ENCODE data around the gene IL17A.
A peak's percentile ranks its signal among the peaks of the same experiment; 100 is the strongest.

The IL17A gene
- total RNA-seq: 0 reads per million in 4 donors

- DNase-seq: no peak
Measured at GRCh38 chr6:52186075-52186474, at the start of gene IL17A. Gene IL17A, plus strand, starts transcription at chr6:52186375. Its CDS starts 57 bp downstream, at chr6:52186432.

DNA sequence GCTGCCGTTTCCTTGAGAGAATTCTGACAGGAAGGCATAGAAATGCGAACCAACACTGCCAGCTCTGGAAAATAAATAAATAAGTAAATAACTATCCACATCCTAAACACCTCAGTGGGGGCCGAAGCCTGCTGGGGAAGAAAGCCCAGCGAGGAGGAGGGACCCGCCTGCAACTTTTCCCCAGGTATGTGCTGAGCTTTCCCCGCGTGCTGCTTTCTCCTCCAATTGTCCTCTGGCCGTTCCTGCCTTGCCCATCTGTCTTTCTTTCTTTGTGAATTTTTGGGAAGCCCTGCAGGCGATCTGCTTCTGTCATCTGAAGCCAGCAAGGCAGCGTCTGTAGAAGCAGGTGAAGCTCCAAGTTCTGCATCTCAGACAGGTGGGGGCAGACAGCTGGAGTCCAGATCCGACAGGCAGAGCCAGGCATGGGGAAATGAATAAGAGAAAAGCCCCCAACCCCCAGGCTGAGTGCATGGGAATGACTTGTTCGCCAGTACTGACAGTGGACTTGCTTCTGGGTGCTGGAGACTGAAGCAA, 49.2 kb upstream of the IL17A start:
- no peak for DNase-seq

GRCh38 chr6:52138284-52138683, 47.9 kb upstream of the IL17A start:
- DNase-seq: no peak

- DNase-seq: no peak
Measured at GRCh38 chr6:52139985-52140680, 46.0 kb upstream of the IL17A start.

- no peak for DNase-seq
Measured at GRCh38 chr6:52141596-52141995, 44.6 kb upstream of the IL17A start.

DNA sequence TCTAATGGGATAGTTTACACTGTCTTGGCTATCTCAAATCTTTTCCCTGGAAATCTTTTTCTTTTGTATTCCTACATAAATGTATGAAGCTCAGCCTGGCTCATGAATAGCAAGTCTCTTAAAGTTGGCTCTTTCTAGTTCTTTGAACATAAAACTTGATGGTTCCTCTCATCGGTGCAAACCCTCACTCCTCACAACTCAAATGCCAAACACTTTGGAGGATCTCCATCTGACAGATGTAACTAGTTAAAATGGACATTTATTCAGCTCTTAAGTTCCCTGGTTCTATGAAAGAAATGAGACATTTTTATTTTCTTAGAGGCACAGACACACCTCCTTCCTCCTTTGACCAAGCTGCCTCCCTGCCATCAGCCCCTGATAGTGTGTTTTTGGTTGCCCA, 43.6 kb upstream of the IL17A start:
- no peak for DNase-seq

- no peak for DNase-seq
Measured at GRCh38 chr6:52143551-52143950, 42.6 kb upstream of the IL17A start.

- peak in 1 of 5 donors; percentile 29 for DNase-seq
Measured at GRCh38 chr6:52144196-52145076, 41.7 kb upstream of the IL17A start.

DNA sequence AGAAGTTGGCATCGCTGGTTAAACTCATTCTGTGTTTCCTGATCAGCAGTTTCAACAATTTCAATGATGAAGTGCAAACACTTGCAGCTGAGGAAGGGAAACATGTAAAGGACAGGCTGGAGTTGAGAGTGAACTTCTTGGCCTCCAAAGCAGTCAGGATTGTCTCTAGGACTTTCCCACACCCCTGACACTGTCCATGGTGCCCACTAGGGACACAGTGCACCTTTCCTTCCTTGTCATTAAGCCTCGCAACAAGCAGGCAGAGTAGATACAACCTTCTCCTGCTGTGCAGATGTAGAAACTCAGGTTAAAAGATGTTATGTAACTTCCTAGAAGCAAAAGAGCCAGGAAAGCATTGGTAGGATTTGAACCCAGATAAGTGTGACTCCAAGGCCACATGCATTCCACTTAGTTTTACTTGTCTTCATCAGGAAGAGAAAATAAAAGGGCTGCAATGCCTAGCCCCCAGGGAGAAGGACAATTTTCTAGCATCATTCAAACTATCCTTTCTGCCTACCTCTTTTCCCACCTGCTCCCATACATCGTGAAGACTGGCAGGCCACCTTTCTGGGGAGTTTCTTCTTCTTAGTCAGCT, 39.2 kb upstream of the IL17A start:
- DNase-seq: no peak

GRCh38 chr6:52149076-52149475, 37.1 kb upstream of the IL17A start:
- DNase-seq: no peak

DNA sequence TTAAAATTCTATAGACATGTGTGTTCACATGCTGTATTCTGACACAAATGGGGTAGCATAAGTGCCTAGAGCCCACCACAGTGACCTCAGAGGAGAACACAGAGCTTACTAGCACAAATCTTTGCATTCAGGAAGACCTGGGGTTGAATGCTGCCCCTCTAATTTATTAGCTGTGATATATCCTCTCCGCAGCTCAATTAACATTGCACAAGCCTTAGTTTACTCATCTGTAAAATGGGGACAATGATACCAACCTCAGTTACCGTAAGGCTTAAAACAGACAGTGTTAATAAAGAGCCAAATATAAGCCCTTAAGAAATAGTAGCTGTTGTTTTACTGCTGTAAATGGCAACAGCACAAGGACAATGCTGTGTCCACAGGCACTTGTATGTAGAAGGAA, 36.2 kb upstream of the IL17A start:
- no peak for DNase-seq

GRCh38 chr6:52152070-52152423, 34.1 kb upstream of the IL17A start:
- no peak for DNase-seq

GRCh38 chr6:52152711-52153160, 33.4 kb upstream of the IL17A start:
- DNase-seq: no peak

DNA sequence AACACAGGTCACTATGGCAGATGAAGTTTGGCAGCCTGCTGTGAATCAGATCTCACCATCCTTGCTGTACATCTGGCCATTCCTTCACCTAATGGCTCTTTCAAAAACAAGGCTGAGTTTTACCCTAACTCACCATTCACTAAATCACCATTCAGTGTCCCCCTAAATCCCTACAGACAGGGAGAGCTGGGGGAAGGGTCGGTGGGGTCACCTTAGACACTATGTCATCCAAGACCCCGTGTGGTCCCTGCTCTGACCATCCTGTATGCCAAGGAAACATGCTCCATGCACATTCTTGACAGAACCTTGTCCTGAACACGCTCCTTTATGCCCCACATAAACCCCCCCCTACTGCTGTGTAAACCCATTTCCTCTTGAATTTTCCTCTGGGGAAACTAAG, 31.8 kb upstream of the IL17A start:
- DNase-seq: no peak

DNA sequence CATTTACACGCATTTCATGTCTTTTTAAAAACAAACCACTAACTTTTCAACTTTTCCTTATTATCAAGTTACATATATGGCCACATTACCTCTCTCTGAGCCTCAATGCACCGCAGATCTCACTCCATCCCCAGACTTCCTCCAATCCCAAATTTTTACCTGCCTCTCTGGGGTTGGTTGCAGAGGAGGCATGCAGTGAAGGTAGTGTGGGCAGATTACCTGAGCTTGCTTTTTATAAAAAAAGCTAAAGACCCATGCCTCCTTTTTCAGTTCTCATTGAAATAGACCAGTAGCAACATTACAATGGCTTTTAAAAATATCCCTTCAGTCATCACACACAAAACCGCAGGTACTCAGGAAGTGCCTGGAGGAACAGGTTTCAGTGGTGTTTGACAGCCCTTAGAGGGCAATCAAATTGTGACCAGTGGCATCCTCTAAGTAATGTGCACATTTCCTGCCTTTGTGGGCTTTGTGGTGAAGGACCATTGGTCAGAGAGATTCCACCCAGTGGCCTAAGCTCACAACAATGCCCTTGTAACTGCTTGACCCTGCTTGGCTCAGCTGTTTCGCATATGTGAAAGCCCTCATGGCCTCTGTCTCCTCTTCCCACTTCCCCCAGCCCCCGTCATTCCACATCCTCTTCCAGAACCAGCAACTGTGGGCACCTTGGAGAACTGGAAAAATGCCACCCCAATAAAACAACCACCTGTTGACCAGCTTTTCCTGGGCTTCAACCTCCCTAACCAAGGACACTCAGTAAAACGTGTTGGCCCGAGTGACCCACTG, 30.2 kb upstream of the IL17A start:
- DNase-seq: peak in 1 of 5 donors; percentile 49

DNA sequence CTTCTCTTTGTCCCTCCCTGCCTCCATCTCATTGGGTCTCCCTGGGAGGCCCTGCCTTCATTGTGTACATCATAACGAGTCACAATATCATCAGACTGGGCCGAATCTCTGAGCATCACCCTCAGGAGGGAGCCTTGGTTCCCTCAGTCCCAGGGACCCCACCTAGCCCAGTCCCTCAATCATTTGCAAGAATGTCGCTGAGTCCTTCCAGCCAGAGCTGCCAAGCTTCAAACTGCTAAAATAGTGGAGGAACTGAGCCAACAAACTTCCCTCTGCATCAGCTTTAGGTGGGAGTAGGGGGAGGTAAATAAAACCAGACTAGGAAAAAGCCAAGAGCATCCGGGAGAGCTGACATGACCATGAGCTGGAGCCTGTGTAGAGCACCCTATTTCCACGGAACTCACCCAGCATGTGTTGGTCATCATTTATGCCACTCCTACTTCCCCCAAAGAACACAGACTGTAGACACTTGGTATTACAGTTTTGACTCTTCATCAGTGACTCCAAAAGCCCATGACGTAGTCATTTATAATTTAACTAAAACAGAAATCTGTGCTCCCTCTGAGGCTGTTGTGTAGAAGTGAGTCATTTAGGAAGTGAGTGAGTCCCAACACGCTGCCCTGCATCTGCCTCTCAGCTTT, 28.8 kb upstream of the IL17A start:
- DNase-seq: peak in 1 of 5 donors; percentile 80

DNA sequence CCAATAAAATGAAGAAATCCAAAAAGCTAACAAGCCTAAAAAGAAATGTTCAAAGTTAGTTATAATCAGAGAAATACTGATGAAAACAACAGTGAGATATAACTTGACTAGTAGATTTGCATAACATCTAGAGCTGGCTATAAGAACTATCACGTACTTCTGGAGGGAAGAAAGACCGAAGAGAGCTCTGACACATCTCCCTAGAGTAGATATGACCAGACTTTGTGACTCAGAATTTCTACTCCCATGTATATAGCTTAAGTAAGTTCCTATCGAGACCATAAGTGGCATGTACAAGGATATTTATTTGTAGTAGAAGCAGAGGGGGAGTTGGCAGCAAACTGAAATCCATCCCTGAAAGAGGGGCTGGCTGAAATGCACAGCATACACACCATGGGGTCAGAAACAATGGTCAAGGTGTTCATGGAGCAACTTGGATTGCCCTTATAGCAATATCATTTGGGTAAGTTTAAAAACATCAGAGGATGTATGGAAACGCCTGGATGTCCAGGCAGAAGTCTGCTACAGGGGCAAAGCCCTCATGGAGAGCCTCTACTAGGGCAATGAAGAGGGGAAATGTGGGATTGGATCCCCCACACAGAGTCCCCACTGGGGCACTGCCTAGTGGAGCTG, 25.6 kb upstream of the IL17A start:
- no peak for DNase-seq

GRCh38 chr6:52161689-52162438, 24.3 kb upstream of the IL17A start:
- peak in 1 of 5 donors; percentile 56 for DNase-seq

DNA sequence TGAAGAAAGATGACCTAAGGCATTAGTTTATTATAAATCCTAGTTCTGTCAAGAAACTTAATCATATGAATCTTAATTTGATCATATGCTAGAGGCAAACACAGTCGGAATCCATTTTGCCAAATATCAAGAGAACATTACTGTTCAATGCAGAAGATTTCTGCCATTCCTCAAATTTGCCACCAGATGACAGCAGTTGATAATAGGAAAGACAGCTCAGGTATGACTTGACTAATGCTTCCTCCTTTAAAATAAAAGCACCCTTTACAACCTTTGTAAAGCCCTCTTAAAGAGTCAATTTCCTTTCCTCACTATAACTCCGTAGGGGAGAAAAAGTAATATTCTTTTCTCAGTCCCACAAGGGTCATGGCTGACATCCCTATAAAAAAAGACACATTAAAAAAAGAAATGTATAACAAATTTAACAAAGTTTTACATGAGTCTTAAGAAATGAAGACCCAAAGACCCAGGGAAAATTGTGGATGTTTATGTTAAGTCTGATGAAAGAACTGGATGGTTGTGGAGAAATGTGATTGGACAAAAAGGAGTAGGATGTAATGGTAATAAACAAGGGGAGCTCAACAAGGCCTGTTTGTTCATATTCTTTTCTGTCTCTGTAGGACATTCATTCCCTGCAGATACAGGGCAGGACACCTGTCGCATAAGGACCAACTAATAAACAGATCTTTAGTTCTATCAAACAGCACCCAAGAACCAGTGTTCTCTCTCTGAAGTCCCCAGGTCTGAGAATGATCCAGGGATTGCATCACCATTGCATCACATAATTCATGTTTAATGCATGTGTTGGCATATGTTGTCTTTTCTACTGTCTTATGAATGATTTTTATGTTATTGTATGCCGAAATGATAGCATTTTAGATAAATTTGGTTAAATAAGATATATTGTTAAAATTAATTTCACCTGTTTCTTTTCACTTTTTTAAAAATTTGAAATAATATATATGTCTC, 23.0 kb upstream of the IL17A start:
- peak in 1 of 5 donors; percentile 61 for DNase-seq
